H1 (cell line): ENCODE data around the gene ALG9. TPM values are rescaled to one million over a fixed set of nuclear protein-coding genes. Genes with fewer than 3 reads are reported as not detected.

Experiments used
- CTCF ChIA-PET: fragments of 300-600 bp; sonication (Branson Sonifier 250); formaldehyde crosslinking; loops from one replicate; lab custom pipeline; 2021; ENCODE audit not compliant: partially characterized antibody; lab: Charles Lee
- POLR2A ChIA-PET: fragments of 300-600 bp; sonication (Branson Sonifier 250); formaldehyde crosslinking; loops from one replicate; lab custom pipeline; 2021; ENCODE audit warnings: inconsistent platforms; ENCODE audit not compliant: partially characterized antibody; lab: Charles Lee
- DNase-seq, 2 experiments: peaks; one replicate each; pipeline versions ENCODE4 v3.0.0 to v3.0.0-alpha.2; 2010 to 2022; ENCODE audit warnings: low spot score in 2 of 2, low read depth in 1 of 2, mixed read lengths in 1 of 2
- FAIRE-seq: peaks from 2 replicates; lab custom pipeline; 2011; peaks lifted over from hg19 to GRCh38; lab: Jason Lieb, UNC
- H2AFZ ChIP-seq: 2 replicates; pipeline ENCODE4 v1.8.1; 2012; ENCODE audit warnings: low read length, inconsistent platforms
- H2AK5ac ChIP-seq: 2 replicates; pipeline ENCODE4 v1.6.1; 2013; ENCODE audit warnings: low read depth, low read length
- H2BK120ac ChIP-seq: replicated peaks from 2 replicates; pipeline ENCODE3; 2013; ENCODE audit warnings: low read depth, low read length, inconsistent platforms
- H2BK12ac ChIP-seq: 2 replicates; pipeline ENCODE4 v1.6.1; 2013; ENCODE audit warnings: low read depth, low read length
- H2BK15ac ChIP-seq: 2 replicates; pipeline ENCODE4 v1.6.1; 2013; ENCODE audit warnings: low read length
- H2BK20ac ChIP-seq: 2 replicates; pipeline ENCODE4 v1.6.1; 2013; ENCODE audit warnings: low read length
- H2BK5ac ChIP-seq: 2 replicates; pipeline ENCODE4 v1.6.1; 2013; ENCODE audit warnings: low read depth, low read length
- H3K14ac ChIP-seq: 2 replicates; pipeline ENCODE4 v1.6.1; 2013; ENCODE audit warnings: inconsistent platforms; ENCODE audit not compliant: insufficient read length
- H3K18ac ChIP-seq: 2 replicates; pipeline ENCODE4 v1.6.1; 2013; ENCODE audit warnings: low read length; ENCODE audit errors: extremely low read depth
- H3K23ac ChIP-seq: 2 replicates; pipeline ENCODE4 v1.6.1; 2013; ENCODE audit warnings: inconsistent platforms; ENCODE audit not compliant: insufficient read length
- H3K23me2 ChIP-seq: 2 replicates; pipeline ENCODE4 v1.6.1; 2013; ENCODE audit warnings: low read depth, low read length
- H3K27ac ChIP-seq: 2 replicates; pipeline ENCODE4 v1.6.1; 2011; ENCODE audit warnings: low read depth, low read length, inconsistent platforms
- H3K27me3 ChIP-seq, 4 experiments: replicated peaks in 1 of 4; 1 replicate in 1 of 4; 2 replicates in 3 of 4; pipeline versions ENCODE4 v1.6.1 to v1.8.1; 2011 to 2013; ENCODE audit warnings: low read length in 3 of 4, mild to moderate bottlenecking in 3 of 4, inconsistent platforms in 2 of 4, mixed read lengths in 2 of 4, moderate library complexity in 1 of 4; ENCODE audit not compliant: control insufficient read depth in 3 of 4, insufficient read depth in 3 of 4; ENCODE audit errors: extremely low read depth in 1 of 4
- H3K36me3 ChIP-seq, 4 experiments: 2 replicates each; pipeline versions ENCODE4 v1.6.1 to v1.8.1; 2011 to 2013; ENCODE audit warnings: mild to moderate bottlenecking in 4 of 4, low read length in 3 of 4, moderate library complexity in 2 of 4, control low read depth in 1 of 4, inconsistent platforms in 1 of 4; ENCODE audit not compliant: insufficient read depth in 4 of 4, control insufficient read depth in 2 of 4
- H3K4ac ChIP-seq: replicated peaks from 2 replicates; pipeline ENCODE3; 2013; ENCODE audit warnings: low read length, low read depth, mixed read lengths, inconsistent platforms; ENCODE audit not compliant: insufficient read length
- H3K4me1 ChIP-seq, 4 experiments: replicated peaks in 1 of 4; 1 replicate in 1 of 4; 2 replicates in 3 of 4; pipeline versions ENCODE4 v1.6.1 to v1.8.1; 2011 to 2013; ENCODE audit warnings: low read length in 3 of 4, inconsistent platforms in 2 of 4, mixed read lengths in 1 of 4; ENCODE audit not compliant: insufficient read depth in 4 of 4, control insufficient read depth in 3 of 4
- H3K4me2 ChIP-seq, 2 experiments: 2 replicates each; pipeline versions ENCODE4 v1.6.1 to v1.8.1; 2011 to 2013; ENCODE audit warnings: low read depth in 2 of 2, low read length in 2 of 2, control low read depth in 1 of 2, inconsistent platforms in 1 of 2, mild to moderate bottlenecking in 1 of 2; ENCODE audit not compliant: insufficient read depth in 1 of 2
- H3K4me3 ChIP-seq, 4 experiments: fragments of 200-600, 300-600 bp in 1 of 4; sonication (generic), shearing (Covaris generic), sonication (Bioruptor Twin) in 1 of 4; 2 replicates each; pipeline versions ENCODE4 v1.5.1 to v1.8.1; 2011 to 2016; ENCODE audit warnings: low read length in 4 of 4, low read depth in 3 of 4, control low read depth in 2 of 4, inconsistent platforms in 2 of 4, mild to moderate bottlenecking in 2 of 4, mixed read lengths in 1 of 4, moderate library complexity in 1 of 4; ENCODE audit not compliant: insufficient read depth in 2 of 4; ENCODE audit errors: extremely low read depth in 1 of 4
- H3K56ac ChIP-seq: replicated peaks from 2 replicates; pipeline ENCODE3; 2013; ENCODE audit warnings: low read depth, mild to moderate bottlenecking, mixed read lengths, low read length, inconsistent platforms; ENCODE audit not compliant: insufficient read length
- H3K79me1 ChIP-seq: 2 replicates; pipeline ENCODE4 v1.6.1; 2013; ENCODE audit warnings: low read depth, low read length, control low read depth
- H3K79me2 ChIP-seq, 2 experiments: 2 replicates each; pipeline versions ENCODE4 v1.6.1 to v1.8.1; 2012 to 2013; ENCODE audit warnings: low read length in 2 of 2, mild to moderate bottlenecking in 2 of 2, inconsistent platforms in 1 of 2; ENCODE audit not compliant: insufficient read depth in 2 of 2, control insufficient read depth in 1 of 2
- H3K9ac ChIP-seq, 4 experiments: replicated peaks in 1 of 4; 1 replicate in 1 of 4; 2 replicates in 3 of 4; pipeline versions ENCODE4 v1.6.1 to v1.8.1; 2011 to 2013; ENCODE audit warnings: low read depth in 3 of 4, low read length in 3 of 4, control low read depth in 2 of 4, mild to moderate bottlenecking in 2 of 4, moderate library complexity in 2 of 4, inconsistent platforms in 1 of 4; ENCODE audit errors: extremely low read depth in 1 of 4
- H3K9me3 ChIP-seq, 2 experiments: 2 replicates each; pipeline versions ENCODE4 v1.6.1 to v1.8.1; 2012 to 2013; ENCODE audit warnings: mild to moderate bottlenecking in 2 of 2, moderate library complexity in 2 of 2, control low read depth in 1 of 2, inconsistent platforms in 1 of 2, low read depth in 1 of 2, low read length in 1 of 2, mixed read lengths in 1 of 2; ENCODE audit not compliant: insufficient read depth in 2 of 2
- H4K20me1 ChIP-seq, 2 experiments: replicated peaks in 1 of 2; 2 replicates each; pipeline versions ENCODE3 to v1.8.1; 2011 to 2013; ENCODE audit warnings: inconsistent platforms in 2 of 2, low read length in 2 of 2, mild to moderate bottlenecking in 1 of 2; ENCODE audit not compliant: insufficient read depth in 2 of 2, control insufficient read depth in 1 of 2
- H4K5ac ChIP-seq: 2 replicates; pipeline ENCODE4 v1.6.1; 2013; ENCODE audit warnings: low read length, low read depth, mixed read lengths, inconsistent platforms; ENCODE audit not compliant: insufficient read length
- H4K8ac ChIP-seq: 2 replicates; pipeline ENCODE4 v1.8.0; 2013; ENCODE audit warnings: mild to moderate bottlenecking, moderate library complexity, low read length, inconsistent platforms; ENCODE audit not compliant: insufficient read depth; ENCODE audit errors: extremely low read depth
- H4K91ac ChIP-seq: replicated peaks from 2 replicates; pipeline ENCODE3; 2013; ENCODE audit warnings: low read length, mixed read lengths, inconsistent platforms; ENCODE audit not compliant: insufficient read length
- RXRA ChIP-seq: IDR thresholded peaks from 2 replicates; pipeline ENCODE4 v1.6.1; 2011; ENCODE audit warnings: low read depth, mild to moderate bottlenecking, low read length, moderate library complexity; ENCODE audit not compliant: insufficient read depth
- WGBS, 2 experiments: shearing (Covaris generic) in 1 of 2; methylation state at CpG; one replicate each; pipeline versions ENCODE4 v1.1.6 to v1.1.7; 2013 to 2015; ENCODE audit warnings: low lambda C conversion rate in 2 of 2, mixed read lengths in 2 of 2, inconsistent platforms in 1 of 2, low coverage in 1 of 2, missing lambda C conversion rate in 1 of 2; ENCODE audit not compliant: insufficient replicate concordance in 2 of 2, insufficient coverage in 1 of 2, insufficient read length in 1 of 2; ENCODE audit errors: extremely low coverage in 1 of 2, missing lambda C conversion rate in 1 of 2; 5-methylcytosine and 5-hydroxymethylcytosine counted together
- polyA plus RNA-seq, 7 experiments: library from polyadenylated mRNA; depleted of rRNA in 3 of 7; stranded (reverse) in 5 of 7; unstranded in 2 of 7; fragments of >200 nt in 5 of 7; fragments of 200-250 nt in 2 of 7; gene quantifications; 1 replicate in 5 of 7; 2 replicates in 1 of 7; 4 replicates in 1 of 7; pipeline versions ENCODE4 v1.2.1 to v1.2.3, GENCODE V29; 2011 to 2013; ENCODE audit warnings: missing spikeins in 2 of 7, mixed read lengths in 2 of 7
- total RNA-seq: library from RNA; stranded (reverse); fragmentation: NEBNext Ultra II Directional; extraction: Animal tissue kit (Norgen Biotek cat#: 25700); gene quantifications from 2 replicates; pipeline ENCODE4 v1.2.1, GENCODE V29; 2021

Gene ALG9
- total and polyA plus RNA-seq, 2 of the 8 experiments (the other 6 are each of a cell fraction or from before 2014, with no cell fraction given): 23.5 to 24.5 TPM

DNA sequence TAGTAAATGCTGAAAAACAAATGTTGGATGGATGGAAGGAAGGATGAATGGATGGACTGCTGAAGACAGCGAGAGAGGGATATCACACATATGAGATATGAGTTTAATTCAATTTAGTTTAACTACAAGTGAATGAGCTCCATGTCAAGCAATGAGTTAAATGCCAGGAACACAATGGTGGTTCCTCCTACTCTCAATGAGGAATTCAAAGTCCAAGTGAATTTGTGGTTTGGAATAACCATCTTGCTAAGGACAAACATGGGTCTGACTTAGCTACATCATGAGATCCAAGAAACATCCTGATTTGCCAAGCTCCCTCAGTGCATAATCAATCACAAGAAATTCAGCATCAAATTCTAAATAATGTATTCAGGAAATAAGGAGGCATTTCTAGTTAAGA is 79.1 kb downstream of the ALG9 start:
- no peak overlapping the region for H2BK15ac ChIP-seq
- no peak overlapping the region for H2BK12ac ChIP-seq
- H3K36me3 ChIP-seq: no peaks in the 10 kb centered on the region
- no peak for DNase-seq
- no peak overlapping the region for H3K14ac ChIP-seq
- H3K23me2 ChIP-seq: no peaks in the 10 kb centered on the region; the same call in 1 of the 2 replicates
- H3K4me3 ChIP-seq: no peak overlapping the region
- no peaks in the 10 kb centered on the region for H4K20me1 ChIP-seq
- WGBS, 2 experiments: 93% methylated on average over 1 of the region's 1 CpG; no CpG with 5 or more reads in 1 of the 2 experiments
- no peaks in the 10 kb centered on the region for H3K79me2 ChIP-seq
- CTCF ChIA-PET: interaction anchor here (0.7 to 1.9 kb wide), 5 partner anchors 11 to 72 kb away, joined by 3 to 6 read pairs (median 3); no protein-coding TSS in a partner anchor
- no peak overlapping the region for H2AK5ac ChIP-seq
- H3K23ac ChIP-seq: no peak overlapping the region
- no peak overlapping the region for H2BK120ac ChIP-seq
- no peak overlapping the region for H3K56ac ChIP-seq
- no peaks in the 10 kb centered on the region for H3K4me1 ChIP-seq
- H2BK5ac ChIP-seq: no peak overlapping the region
- no peak overlapping the region for H4K5ac ChIP-seq
- no peak overlapping the region for H3K4me2 ChIP-seq
- POLR2A ChIA-PET: no interaction called here
- H3K9me3 ChIP-seq: no peaks in the 10 kb centered on the region
- no peak overlapping the region for H2AFZ ChIP-seq
- no peak overlapping the region for H3K9ac ChIP-seq
- H4K91ac ChIP-seq: no peak overlapping the region
- H3K27me3 ChIP-seq: peaks cover 0 to 1% (median 0%) of the 10 kb centered on the region in 4 experiments; a peak in 1 of 7 replicates
- H3K18ac ChIP-seq: no peak overlapping the region
- no peak overlapping the region for H2BK20ac ChIP-seq
- no peaks in the 10 kb centered on the region for H3K79me1 ChIP-seq
- H3K4ac ChIP-seq: no peak overlapping the region
- TF ChIP-seq RXRA: no peak
- H4K8ac ChIP-seq: no peak overlapping the region
- no peak for FAIRE-seq
- H3K27ac ChIP-seq: no peak overlapping the region
